MM.1S (cell line): ENCODE measurements around the gene BRIP1.

Source experiments
- DNase-seq: peaks from one replicate; pipeline ENCODE4 v3.0.0-alpha.2; 2015
- H2AFZ ChIP-seq: fragments of 300-600 bp; sonication (generic); 2 replicates; pipeline ENCODE4 v1.6.0; 2016; ENCODE audit warnings: antibody characterized with exemption, low read length
- H3F3A ChIP-seq: fragments of 300-600 bp; sonication (generic); 2 replicates; pipeline ENCODE4 v1.6.1; 2016; ENCODE audit warnings: mild to moderate bottlenecking, antibody characterized with exemption, low read length, moderate library complexity, mixed read lengths; ENCODE audit not compliant: insufficient read depth
- H3K27ac ChIP-seq: fragments of 300-600 bp; sonication (generic); 2 replicates; pipeline ENCODE4 v1.5.1; 2016; ENCODE audit warnings: mild to moderate bottlenecking, low read length
- H3K27me3 ChIP-seq: fragments of 300-600 bp; sonication (generic); replicated peaks from 2 replicates; pipeline ENCODE4 v1.6.0; 2016; ENCODE audit warnings: low read length; ENCODE audit not compliant: insufficient read depth
- H3K36me3 ChIP-seq: fragments of 300-600 bp; sonication (generic); replicated peaks from 2 replicates; pipeline ENCODE4 v1.6.1; 2016; ENCODE audit warnings: mild to moderate bottlenecking, low read length, mixed read lengths; ENCODE audit not compliant: insufficient read depth
- H3K4me1 ChIP-seq: fragments of 300-600 bp; sonication (generic); 2 replicates; pipeline ENCODE4 v1.6.1; 2016; ENCODE audit warnings: low read length, mixed read lengths
- H3K4me2 ChIP-seq: fragments of 300-600 bp; sonication (generic); 2 replicates; pipeline ENCODE4 v1.6.0; 2016; ENCODE audit warnings: low read depth, low read length
- H3K4me3 ChIP-seq: fragments of 300-600 bp; sonication (generic); 2 replicates; pipeline ENCODE4 v1.5.1; 2016; ENCODE audit warnings: low read length, mixed read lengths
- H3K79me2 ChIP-seq: fragments of 300-600 bp; sonication (generic); 2 replicates; pipeline ENCODE4 v1.6.1; 2016; ENCODE audit warnings: mixed run types, low read length, mixed read lengths
- H3K9ac ChIP-seq: fragments of 300-600 bp; sonication (generic); 2 replicates; pipeline ENCODE4 v1.6.1; 2016; ENCODE audit warnings: low read length, mixed read lengths
- H3K9me2 ChIP-seq: fragments of 300-600 bp; sonication (generic); replicated peaks from 2 replicates; pipeline ENCODE4 v1.6.1; 2016; ENCODE audit warnings: mild to moderate bottlenecking, low read length, mixed read lengths; ENCODE audit not compliant: insufficient read depth
- H3K9me3 ChIP-seq: fragments of 300-600 bp; sonication (generic); replicated peaks from 2 replicates; pipeline ENCODE4 v1.6.1; 2016; ENCODE audit warnings: mild to moderate bottlenecking, low read length, mixed read lengths; ENCODE audit not compliant: insufficient read depth
- H4K20me1 ChIP-seq: fragments of 300-600 bp; sonication (generic); 2 replicates; pipeline ENCODE4 v1.6.1; 2016; ENCODE audit warnings: mild to moderate bottlenecking, low read length, moderate library complexity, mixed read lengths; ENCODE audit not compliant: insufficient read depth
- CTCF ChIP-seq: fragments of 300-600 bp; sonication (generic); IDR thresholded peaks from 2 replicates; pipeline ENCODE4 v1.5.1; 2016; ENCODE audit warnings: antibody characterized with exemption, low read length, mixed read lengths
- EZH2 ChIP-seq: fragments of 300-600 bp; sonication (generic); optimal IDR thresholded peaks from 2 replicates; pipeline ENCODE3; 2017; ENCODE audit warnings: low read depth, mild to moderate bottlenecking, antibody characterized with exemption, low read length, mixed read lengths
- EZH2phosphoT487 ChIP-seq: fragments of 300-600 bp; sonication (generic); IDR thresholded peaks from 2 replicates; pipeline ENCODE4 v1.6.1; 2018; ENCODE audit warnings: antibody characterized with exemption, low read length

Gene BRIP1

GRCh38 chr17:61880589-61881102, 17.3 kb upstream of the BRIP1 start:
- TF ChIP-seq EZH2 (no peak), EZH2phosphoT487 (no peak), CTCF (no peak)
- no peak overlapping the region for H3K4me3 ChIP-seq
- H3K27me3 ChIP-seq = no peaks in the 10 kb centered on the region
- no peaks in the 10 kb centered on the region for H3K79me2 ChIP-seq
- no peak overlapping the region for H3K9ac ChIP-seq
- no peak overlapping the region for H2AFZ ChIP-seq
- DNase-seq = no peak
- H3K4me2 ChIP-seq = no peak overlapping the region
- H3K27ac ChIP-seq = no peak overlapping the region
- no peaks in the 10 kb centered on the region for H3K9me3 ChIP-seq
- H3K9me2 ChIP-seq = no peaks in the 10 kb centered on the region
- no peaks in the 10 kb centered on the region for H4K20me1 ChIP-seq
- no peaks in the 10 kb centered on the region for H3K4me1 ChIP-seq
- H3F3A ChIP-seq = no peaks in the 10 kb centered on the region
- no peaks in the 10 kb centered on the region for H3K36me3 ChIP-seq

GRCh38 chr17:61878984-61879612, 15.8 kb upstream of the BRIP1 start:
- Histone ChIP-seq H3K4me1 (no peaks in the 10 kb centered on the region), H3K79me2 (no peaks in the 10 kb centered on the region), H2AFZ (no peak overlapping the region), H3K27me3 (no peaks in the 10 kb centered on the region), H4K20me1 (no peaks in the 10 kb centered on the region), H3K4me2 (no peak overlapping the region), H3F3A (no peaks in the 10 kb centered on the region), H3K9ac (no peak overlapping the region), H3K27ac (no peak overlapping the region), H3K9me2 (no peaks in the 10 kb centered on the region), H3K36me3 (no peaks in the 10 kb centered on the region), H3K9me3 (no peaks in the 10 kb centered on the region), H3K4me3 (no peak overlapping the region)
- DNase-seq = no peak
- TF ChIP-seq CTCF (no peak), EZH2 (no peak), EZH2phosphoT487 (no peak)

DNA sequence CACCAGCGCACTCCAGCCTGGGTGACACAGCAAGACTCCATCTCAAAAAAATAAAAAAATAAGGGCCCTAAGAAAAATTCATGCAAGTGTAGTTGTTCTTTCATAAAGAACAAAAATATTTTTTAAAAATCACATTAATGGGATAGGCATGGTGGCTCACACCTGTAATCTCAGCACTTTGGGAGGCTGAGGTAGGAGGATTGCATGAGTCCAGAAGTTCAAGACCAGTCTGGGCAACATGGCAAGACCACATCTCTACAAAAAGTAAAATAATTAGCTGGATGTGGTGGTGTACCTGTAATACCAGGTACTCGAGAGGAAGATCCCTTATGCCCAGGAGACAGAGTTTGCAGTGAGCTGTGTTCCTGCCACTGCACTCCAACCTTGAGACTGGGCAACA, 15.2 kb upstream of the BRIP1 start:
- no peak overlapping the region for H3K27ac ChIP-seq
- H3K4me1 ChIP-seq = no peaks in the 10 kb centered on the region
- H3K79me2 ChIP-seq = no peaks in the 10 kb centered on the region
- no peaks in the 10 kb centered on the region for H3K9me2 ChIP-seq
- H3K27me3 ChIP-seq = no peaks in the 10 kb centered on the region
- TF ChIP-seq EZH2 (no peak), CTCF (no peak), EZH2phosphoT487 (no peak)
- H4K20me1 ChIP-seq = no peaks in the 10 kb centered on the region
- H3K4me3 ChIP-seq = no peak overlapping the region
- no peak overlapping the region for H3K4me2 ChIP-seq
- H3F3A ChIP-seq = no peaks in the 10 kb centered on the region
- H2AFZ ChIP-seq = no peak overlapping the region
- no peak for DNase-seq
- no peak overlapping the region for H3K9ac ChIP-seq
- no peaks in the 10 kb centered on the region for H3K36me3 ChIP-seq
- H3K9me3 ChIP-seq = no peaks in the 10 kb centered on the region
